HG02938 (cell line): ENCODE measurements around the gene SNED1.

Experiments used
- ATAC-seq: cut with Tn5 transposase; IDR thresholded peaks from one replicate; pipeline ENCODE4 v1.9.1; 2021; ENCODE audit warnings: mild to moderate bottlenecking, moderate library complexity; ENCODE audit not compliant: unreplicated experiment

SNED1 gene

GRCh38 chr2:240991378-240992263, 6.8 kb upstream of the SNED1 start:
- no peak for ATAC-seq

- ATAC-seq, result no peak
These were observed 5.7 kb upstream of the SNED1 start for GRCh38 chr2:240992572-240993291.

DNA sequence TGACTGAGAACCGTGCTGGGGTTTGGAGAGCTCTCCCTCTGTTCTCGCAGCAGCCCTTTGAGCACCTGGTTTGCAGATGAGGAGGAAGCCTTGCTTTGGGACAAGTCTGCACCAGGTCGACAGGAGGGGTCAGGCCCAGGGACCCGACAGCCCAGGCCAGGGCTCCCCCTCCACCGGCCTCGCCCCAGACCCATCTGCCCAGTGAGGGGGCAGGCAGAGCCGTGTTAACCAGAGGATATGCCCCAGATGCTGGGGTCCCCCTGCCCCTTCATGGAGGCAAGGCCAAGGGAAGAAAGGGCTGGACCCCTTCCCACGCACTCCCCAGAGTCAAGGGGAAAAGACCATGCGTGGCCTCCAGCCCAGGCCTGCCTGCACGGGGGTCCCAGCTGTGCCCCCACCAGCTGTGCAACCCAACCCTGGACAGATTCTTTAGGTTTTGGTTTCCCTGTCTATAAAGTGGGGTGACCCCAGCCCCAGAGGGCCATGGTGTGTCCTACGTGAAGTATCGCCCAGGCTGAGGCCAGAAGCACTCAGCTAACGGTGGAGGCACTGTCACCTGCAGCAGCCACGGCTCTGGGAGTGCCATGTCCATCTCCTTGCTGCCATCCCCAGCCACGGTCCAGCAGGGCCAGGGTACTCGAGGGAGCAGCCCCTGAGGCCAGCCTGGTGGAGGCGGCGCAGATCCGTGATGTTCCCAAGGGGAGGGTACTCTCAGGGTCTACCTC, 4.8 kb upstream of the SNED1 start:
- ATAC-seq, result no peak

GRCh38 chr2:240994171-240994896, 4.1 kb upstream of the SNED1 start:
- no peak for ATAC-seq

GRCh38 chr2:240995041-240996021, 3.1 kb upstream of the SNED1 start:
- no peak for ATAC-seq

GRCh38 chr2:240996161-240996833, 2.1 kb upstream of the SNED1 start:
- ATAC-seq, result no peak

DNA sequence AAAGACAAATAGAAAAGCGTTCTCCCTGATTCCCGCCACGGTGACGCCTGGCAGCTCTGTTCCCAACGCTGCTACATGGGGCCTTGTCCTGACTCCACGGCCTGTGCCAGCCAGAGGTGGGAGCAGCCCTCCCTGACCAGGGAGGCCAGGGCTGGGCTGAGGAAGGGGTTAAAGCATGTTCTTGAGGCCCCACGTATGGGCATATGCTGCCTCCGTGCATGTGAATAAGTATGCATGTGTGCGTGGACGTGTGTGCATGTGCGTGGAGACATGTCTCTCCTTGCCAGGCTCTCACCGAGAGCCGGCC, 1.6 kb upstream of the SNED1 start:
- no peak for ATAC-seq

DNA sequence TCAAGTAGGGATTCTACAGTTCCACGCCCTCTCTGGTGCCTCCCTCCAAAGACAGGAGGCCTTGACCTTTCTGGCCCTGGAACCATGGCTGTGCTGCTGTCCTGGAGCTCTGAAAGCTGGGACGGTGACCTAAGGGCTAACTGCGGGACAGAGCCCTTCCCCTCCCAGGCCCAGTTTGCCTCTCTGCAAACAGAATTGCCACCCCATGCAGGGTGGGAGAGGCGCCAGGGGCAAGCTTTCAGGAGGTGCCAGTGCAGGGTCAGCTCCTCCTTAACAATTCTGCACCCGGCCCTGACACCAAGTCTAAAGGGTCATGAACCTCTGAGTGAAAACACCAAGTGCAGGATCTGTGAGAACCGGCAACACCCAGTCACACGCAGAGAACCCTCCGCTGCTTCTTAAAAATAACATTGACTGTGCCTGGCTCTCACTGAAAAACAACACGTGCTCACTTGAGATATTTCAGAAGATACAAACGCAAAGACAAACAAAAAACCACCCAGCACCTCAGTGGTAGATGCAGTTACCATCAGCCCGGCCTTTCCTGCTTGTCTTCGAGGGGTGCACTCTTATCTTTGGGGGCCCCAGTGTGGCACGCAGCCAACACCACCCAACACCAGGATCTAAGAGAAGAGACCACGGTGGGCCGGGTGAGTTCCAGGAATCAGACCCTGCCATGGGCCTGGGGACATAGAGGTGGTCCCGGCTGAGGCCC, 1.1 kb upstream of the SNED1 start:
- no peak for ATAC-seq

- no peak for ATAC-seq
These were observed 232 bp downstream of the SNED1 start for GRCh38 chr2:240998706-240998994.

DNA sequence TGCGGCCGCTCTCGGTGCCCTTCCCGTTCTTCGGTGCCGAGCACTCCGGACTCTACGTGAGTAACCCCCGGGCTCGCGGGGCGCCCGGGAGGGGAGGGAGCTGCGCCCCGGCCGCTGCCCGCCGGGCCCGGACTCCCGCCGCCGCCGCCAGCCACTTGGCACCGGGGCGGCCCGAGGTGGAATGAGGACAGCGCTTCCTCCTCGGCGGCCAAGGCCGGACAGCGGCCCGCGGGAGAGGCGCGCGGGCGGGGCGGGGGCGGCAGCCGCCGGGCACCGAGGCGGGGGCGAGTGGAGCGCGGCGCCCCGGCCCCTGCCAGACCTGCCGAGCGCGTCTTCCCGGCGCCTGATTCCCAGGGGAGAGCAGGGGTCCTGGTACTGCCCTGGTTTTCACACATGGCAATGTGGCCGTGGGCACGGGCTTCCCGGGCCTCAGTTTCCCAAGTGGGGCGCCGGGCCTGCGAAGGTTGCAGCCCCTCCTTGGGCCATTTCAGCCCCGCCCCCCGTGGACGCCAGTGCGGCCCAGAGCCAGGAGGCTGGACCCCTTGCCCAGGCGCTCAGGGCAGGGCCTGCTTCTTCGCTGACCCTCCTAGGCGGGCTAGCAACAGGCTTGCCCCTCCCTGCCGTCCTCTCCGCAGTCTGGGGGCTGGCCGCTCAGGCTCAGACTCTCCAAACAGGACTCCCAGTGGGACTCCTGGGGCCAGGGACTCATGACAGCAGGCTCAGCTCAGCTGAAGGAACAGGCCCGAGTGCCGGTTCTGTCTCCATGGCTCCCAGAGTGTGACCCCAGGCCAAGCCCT, 775 bp downstream of the SNED1 start:
- no peak for ATAC-seq

- no peak for ATAC-seq
These were observed 1.6 kb downstream of the SNED1 start for GRCh38 chr2:240999873-241000541.

DNA sequence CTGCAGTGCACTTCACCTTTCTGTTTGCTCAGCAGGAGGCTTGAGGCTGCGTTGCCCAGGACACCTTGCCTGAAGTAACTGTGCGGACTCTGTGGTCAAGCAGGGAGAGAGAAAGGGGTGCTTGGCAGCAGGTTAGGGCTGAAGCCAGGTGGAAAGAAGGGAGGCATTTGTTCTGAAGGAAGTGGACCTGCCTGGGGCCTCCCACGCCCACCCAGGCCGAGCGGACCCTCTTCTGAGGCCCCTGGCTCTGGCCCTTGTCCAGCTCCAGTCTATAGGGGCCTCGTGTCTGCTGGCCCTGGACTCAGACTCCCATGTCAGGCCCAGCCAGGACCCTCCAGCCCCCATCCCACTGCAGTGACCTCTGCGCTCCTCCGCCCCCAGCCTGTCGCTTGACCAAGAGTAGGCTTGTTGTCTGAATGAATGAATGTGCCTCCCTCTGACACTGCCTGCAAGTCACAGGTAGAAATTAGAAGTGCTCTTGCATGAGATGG, 2.5 kb downstream of the SNED1 start:
- no peak for ATAC-seq

- no peak for ATAC-seq
These were observed 3.2 kb downstream of the SNED1 start for GRCh38 chr2:241001413-241002274.

GRCh38 chr2:241002275-241003046, 4.0 kb downstream of the SNED1 start:
- no peak for ATAC-seq

- no peak for ATAC-seq
These were observed 4.6 kb downstream of the SNED1 start for GRCh38 chr2:241003047-241003360.

DNA sequence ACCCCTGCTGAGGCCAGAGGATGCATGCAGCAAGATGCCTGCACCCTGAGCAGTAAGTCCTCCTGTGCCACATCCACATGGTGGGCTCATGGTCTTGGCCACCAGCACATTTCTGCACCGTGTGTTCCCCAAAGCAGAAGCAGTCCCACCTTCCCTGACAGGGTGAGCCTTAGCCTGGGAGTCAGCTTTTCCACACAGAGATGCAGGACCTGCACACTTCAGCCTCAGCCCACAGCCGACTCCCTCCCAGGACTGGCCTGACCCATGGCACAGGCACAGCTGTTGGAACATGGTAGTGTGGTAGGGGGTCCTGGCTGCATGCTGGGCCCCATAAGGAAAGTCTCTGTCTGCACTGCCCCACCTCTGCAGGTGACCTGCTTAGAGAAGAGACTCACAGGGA, 5.0 kb downstream of the SNED1 start:
- ATAC-seq, result no peak
